Chondrocyte (in vitro differentiated cells): ENCODE measurements around the gene PLCG1. TPM values are rescaled to one million over a fixed set of nuclear protein-coding genes. Genes with fewer than 3 reads are reported as not detected.
A peak's percentile ranks its signal among the peaks of the same experiment; 100 is the strongest.

ENCODE experiments used
- DNase-seq: peaks from one replicate; pipeline ENCODE4 v3.0.0; 2021; ENCODE audit warnings: mixed read lengths, low spot score
- H3K27ac Mint-ChIP-seq: one replicate; pipeline ENCODE4 v1.8.0; 2021; ENCODE audit warnings: mild to moderate bottlenecking, moderate library complexity, mixed read lengths; ENCODE audit not compliant: unreplicated experiment
- H3K27me3 Mint-ChIP-seq: 2 replicates; pipeline ENCODE4 v1.8.0; 2021; ENCODE audit warnings: low read depth, mixed read lengths
- H3K36me3 Mint-ChIP-seq: 2 replicates; pipeline ENCODE4 v1.8.0; 2021; ENCODE audit warnings: low read depth, mixed read lengths
- H3K4me1 Mint-ChIP-seq: 2 replicates; pipeline ENCODE4 v1.8.0; 2021; ENCODE audit warnings: low read depth, mild to moderate bottlenecking, mixed read lengths
- H3K4me3 Mint-ChIP-seq: one replicate; pipeline ENCODE4 v1.8.0; 2021; ENCODE audit warnings: mild to moderate bottlenecking, moderate library complexity, mixed read lengths; ENCODE audit not compliant: unreplicated experiment
- H3K9me3 Mint-ChIP-seq: 2 replicates; pipeline ENCODE4 v1.8.0; 2021; ENCODE audit warnings: low read depth, mixed read lengths
- CTCF ChIP-seq: fragments of 200-600 bp; sonication (generic); IDR thresholded peaks from 2 replicates; pipeline ENCODE4 v1.5.0; 2021; ENCODE audit warnings: antibody characterized with exemption, mild to moderate bottlenecking, moderate library complexity
- total RNA-seq: library from RNA; stranded (reverse); gene quantifications from 3 replicates; pipeline ENCODE4 v1.2.1, GENCODE V29; 2021

PLCG1 gene
- total RNA-seq, 1 donor from 2014 or later, result 152 TPM

GRCh38 chr20:41173791-41174341 is 36.5 kb downstream of the PLCG1 start:
- Mint-ChIP-seq H3K9me3 (no peaks in the 10 kb centered on the region), H3K4me1 (peaks cover 63% of the 10 kb centered on the region), H3K27ac (peak overlapping the region; percentile 84), H3K27me3 (no peaks in the 10 kb centered on the region), H3K4me3 (no peak overlapping the region), H3K36me3 (peaks cover 36% of the 10 kb centered on the region)
- TF ChIP-seq CTCF, result no peak
- DNase-seq, result no peak

GRCh38 chr20:41174373-41174772 is 37.0 kb downstream of the PLCG1 start:
- Mint-ChIP-seq H3K27ac (peak overlapping the region; percentile 97), H3K36me3 (peaks cover 33% of the 10 kb centered on the region), H3K4me1 (peaks cover 68% of the 10 kb centered on the region), H3K4me3 (no peak overlapping the region), H3K27me3 (no peaks in the 10 kb centered on the region), H3K9me3 (no peaks in the 10 kb centered on the region)
- no peak for TF ChIP-seq CTCF
- DNase-seq, result no peak

GRCh38 chr20:41174782-41175181 is 37.4 kb downstream of the PLCG1 start:
- H3K27me3 Mint-ChIP-seq, result no peaks in the 10 kb centered on the region
- no peaks in the 10 kb centered on the region for H3K9me3 Mint-ChIP-seq
- no peak for TF ChIP-seq CTCF
- H3K4me1 Mint-ChIP-seq, result peaks cover 72% of the 10 kb centered on the region
- no peak for DNase-seq
- H3K27ac Mint-ChIP-seq, result peak overlapping the region; percentile 97
- H3K4me3 Mint-ChIP-seq, result no peak overlapping the region
- peaks cover 29% of the 10 kb centered on the region for H3K36me3 Mint-ChIP-seq

- Mint-ChIP-seq H3K4me3 (no peak overlapping the region), H3K4me1 (peaks cover 74% of the 10 kb centered on the region)
- DNase-seq, result no peak
Measured at GRCh38 chr20:41175201-41175651, 37.9 kb downstream of the PLCG1 start.

GRCh38 chr20:41175727-41176330 is 38.5 kb downstream of the PLCG1 start:
- H3K9me3 Mint-ChIP-seq, result no peaks in the 10 kb centered on the region
- peaks cover 78% of the 10 kb centered on the region for H3K4me1 Mint-ChIP-seq
- peak overlapping the region; percentile 97 for H3K27ac Mint-ChIP-seq
- no peak for DNase-seq
- no peaks in the 10 kb centered on the region for H3K27me3 Mint-ChIP-seq
- peaks cover 26% of the 10 kb centered on the region for H3K36me3 Mint-ChIP-seq
- H3K4me3 Mint-ChIP-seq, result no peak overlapping the region
- TF ChIP-seq CTCF, result no peak

More at GRCh38 chr20:41175201-41175651, 37.9 kb downstream of the PLCG1 start:
- Mint-ChIP-seq H3K36me3 (peaks cover 29% of the 10 kb centered on the region), H3K9me3 (no peaks in the 10 kb centered on the region), H3K27ac (peak overlapping the region; percentile 97), H3K27me3 (no peaks in the 10 kb centered on the region)
- no peak for TF ChIP-seq CTCF
